Mucosa of stomach (tissue), 1 donor: ENCODE data around the gene ADAMTS20.

ENCODE experiments used
- H3K27me3 ChIP-seq: one replicate; pipeline ENCODE4 v1.7.0; 2013; ENCODE audit warnings: mild to moderate bottlenecking, low read length; ENCODE audit not compliant: control insufficient read depth, insufficient read depth
- H3K36me3 ChIP-seq: one replicate; pipeline ENCODE4 v1.7.0; 2013; ENCODE audit warnings: low read length; ENCODE audit not compliant: control insufficient read depth, insufficient read depth
- H3K4me1 ChIP-seq: one replicate; pipeline ENCODE4 v1.7.0; 2013; ENCODE audit warnings: mild to moderate bottlenecking, low read length; ENCODE audit not compliant: control insufficient read depth, insufficient read depth
- H3K4me3 ChIP-seq: one replicate; pipeline ENCODE4 v1.7.0; 2013; ENCODE audit warnings: low read length
- H3K9ac ChIP-seq: one replicate; pipeline ENCODE4 v1.7.0; 2013; ENCODE audit warnings: mild to moderate bottlenecking, low read length, moderate library complexity
- H3K9me3 ChIP-seq: one replicate; pipeline ENCODE4 v1.7.0; 2013; ENCODE audit warnings: mild to moderate bottlenecking, low read length, moderate library complexity; ENCODE audit not compliant: control insufficient read depth
- donor health status: Pancreatic carcinoma.

ADAMTS20 gene

GRCh38 chr12:43551971-43552559 is at the start of gene ADAMTS20:
Gene ADAMTS20, minus strand, starts transcription at chr12:43552203. Its CDS starts 282 bp downstream, at chr12:43551921.
- H3K4me1 ChIP-seq: no peaks in the 10 kb centered on the region
- no peak within 1 kb of the TSS for H3K9ac ChIP-seq
- H3K9me3 ChIP-seq: no peaks in the 10 kb centered on the region
- peaks cover 24% of the 10 kb centered on the region for H3K27me3 ChIP-seq
- H3K4me3 ChIP-seq: no peak within 1 kb of the TSS
- no peaks in the 10 kb centered on the region for H3K36me3 ChIP-seq

- no peaks in the 10 kb centered on the region for H3K9me3 ChIP-seq
- no peak overlapping the region for H3K9ac ChIP-seq
- no peaks in the 10 kb centered on the region for H3K36me3 ChIP-seq
- H3K4me3 ChIP-seq: no peak overlapping the region
- H3K4me1 ChIP-seq: no peaks in the 10 kb centered on the region
- no peaks in the 10 kb centered on the region for H3K27me3 ChIP-seq
Observed at GRCh38 chr12:43599708-43600107, 47.7 kb upstream of the ADAMTS20 start.

DNA sequence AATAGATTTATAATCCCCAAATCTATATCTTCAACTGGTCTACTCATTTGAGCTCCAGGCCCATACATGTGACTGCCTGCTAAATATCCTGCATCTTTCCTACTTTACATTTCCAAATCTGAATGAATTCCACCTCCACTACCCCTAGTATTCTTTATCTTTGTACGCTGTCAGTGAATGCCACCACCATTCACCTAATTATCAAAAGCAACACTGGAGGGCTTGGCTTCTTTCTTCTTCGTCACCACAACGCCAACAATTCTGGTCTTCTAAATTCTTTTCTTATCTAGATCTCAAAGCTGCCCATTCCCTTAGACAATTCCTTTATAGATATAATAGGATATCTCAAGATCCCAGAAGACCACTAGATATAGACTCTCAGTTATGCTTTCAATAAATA is 47.1 kb upstream of the ADAMTS20 start:
- Histone ChIP-seq H3K27me3 (no peaks in the 10 kb centered on the region), H3K9ac (no peak overlapping the region), H3K4me1 (no peaks in the 10 kb centered on the region), H3K4me3 (no peak overlapping the region), H3K36me3 (no peaks in the 10 kb centered on the region), H3K9me3 (no peaks in the 10 kb centered on the region)

DNA sequence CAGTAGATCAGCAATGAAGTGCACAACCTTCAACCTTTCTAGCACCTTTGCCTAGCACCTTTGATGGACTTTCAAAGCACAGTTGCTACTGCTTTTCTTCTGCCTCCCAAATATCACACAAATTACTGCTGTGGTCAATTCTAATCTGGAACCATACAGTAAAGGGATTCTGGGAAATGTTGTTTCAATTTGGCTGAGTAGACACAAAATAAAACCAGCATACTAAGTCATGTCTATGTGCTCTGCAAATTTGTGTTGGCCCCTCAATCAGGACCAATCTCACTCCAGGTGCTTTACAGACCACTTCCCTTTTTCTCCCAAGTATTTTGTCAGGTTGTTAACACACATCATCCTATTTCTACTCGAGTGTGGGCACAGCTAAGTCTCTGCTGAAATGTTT is 38.3 kb upstream of the ADAMTS20 start:
- Histone ChIP-seq H3K4me3 (no peak overlapping the region), H3K4me1 (no peaks in the 10 kb centered on the region)

DNA sequence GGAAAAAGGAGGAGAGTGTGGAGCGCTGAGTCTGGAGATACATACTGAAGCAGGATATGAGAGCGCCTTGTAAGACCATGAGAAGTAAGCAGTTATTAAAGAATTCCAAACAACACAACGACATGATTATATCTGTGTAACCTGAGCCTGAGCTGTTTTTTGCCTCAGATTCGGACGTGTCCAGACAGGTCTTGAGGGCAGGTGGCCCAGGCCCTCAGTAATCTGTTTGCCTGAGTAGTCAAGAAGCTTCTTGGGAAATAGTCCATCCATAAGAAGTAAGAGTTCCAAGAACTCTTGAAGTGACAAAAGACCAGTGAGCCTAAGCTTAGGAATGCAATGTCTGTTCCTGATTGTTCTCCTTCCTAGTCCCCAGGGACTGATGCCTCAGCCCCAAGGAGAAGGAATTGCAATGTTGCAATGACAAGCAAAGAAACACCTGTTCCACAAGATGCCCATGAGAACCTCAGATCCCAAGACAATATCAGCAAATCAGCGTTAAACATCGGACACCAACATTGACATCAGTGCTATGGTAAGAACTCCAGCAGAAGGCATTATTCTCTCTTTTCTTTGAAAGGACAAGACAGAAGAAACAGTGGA is 34.7 kb upstream of the ADAMTS20 start:
- H3K4me3 ChIP-seq: no peak overlapping the region
- no peaks in the 10 kb centered on the region for H3K27me3 ChIP-seq
- no peak overlapping the region for H3K9ac ChIP-seq
- no peaks in the 10 kb centered on the region for H3K9me3 ChIP-seq
- H3K36me3 ChIP-seq: no peaks in the 10 kb centered on the region
- no peaks in the 10 kb centered on the region for H3K4me1 ChIP-seq

More for the DNA sequence above, 38.3 kb upstream of the ADAMTS20 start:
- H3K9me3 ChIP-seq: no peaks in the 10 kb centered on the region
- H3K36me3 ChIP-seq: no peaks in the 10 kb centered on the region
- H3K27me3 ChIP-seq: no peaks in the 10 kb centered on the region
- H3K9ac ChIP-seq: no peak overlapping the region

- Histone ChIP-seq H3K36me3 (no peaks in the 10 kb centered on the region), H3K4me1 (no peaks in the 10 kb centered on the region), H3K4me3 (no peak overlapping the region), H3K27me3 (no peaks in the 10 kb centered on the region), H3K9ac (no peak overlapping the region), H3K9me3 (no peaks in the 10 kb centered on the region)
Observed at GRCh38 chr12:43585676-43586075, 33.7 kb upstream of the ADAMTS20 start.

DNA sequence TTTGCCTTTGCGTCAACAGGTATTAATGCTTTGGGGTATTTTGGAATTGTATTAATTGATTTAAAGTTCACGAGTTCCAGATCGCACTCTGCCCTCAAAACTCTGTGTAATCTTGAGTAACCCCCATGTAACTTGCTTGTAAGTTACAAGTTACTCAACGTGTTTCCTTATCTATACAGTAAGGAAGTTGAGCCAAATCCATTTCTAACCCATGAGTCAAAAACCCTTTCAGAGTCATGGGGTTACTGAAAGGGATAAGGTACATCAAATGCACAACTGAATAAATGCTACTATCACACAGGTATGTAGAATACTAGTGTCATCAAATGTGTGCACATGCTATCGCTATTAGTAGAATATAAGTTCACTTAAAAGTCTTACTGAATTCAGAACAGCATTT is 28.6 kb upstream of the ADAMTS20 start:
- no peaks in the 10 kb centered on the region for H3K36me3 ChIP-seq
- H3K4me1 ChIP-seq: no peaks in the 10 kb centered on the region
- H3K9ac ChIP-seq: no peak overlapping the region

GRCh38 chr12:43579206-43579605 is 27.2 kb upstream of the ADAMTS20 start:
- no peak overlapping the region for H3K4me3 ChIP-seq
- H3K9ac ChIP-seq: no peak overlapping the region

More for the DNA sequence above, 28.6 kb upstream of the ADAMTS20 start:
- Histone ChIP-seq H3K27me3 (no peaks in the 10 kb centered on the region), H3K4me3 (no peak overlapping the region), H3K9me3 (no peaks in the 10 kb centered on the region)

DNA sequence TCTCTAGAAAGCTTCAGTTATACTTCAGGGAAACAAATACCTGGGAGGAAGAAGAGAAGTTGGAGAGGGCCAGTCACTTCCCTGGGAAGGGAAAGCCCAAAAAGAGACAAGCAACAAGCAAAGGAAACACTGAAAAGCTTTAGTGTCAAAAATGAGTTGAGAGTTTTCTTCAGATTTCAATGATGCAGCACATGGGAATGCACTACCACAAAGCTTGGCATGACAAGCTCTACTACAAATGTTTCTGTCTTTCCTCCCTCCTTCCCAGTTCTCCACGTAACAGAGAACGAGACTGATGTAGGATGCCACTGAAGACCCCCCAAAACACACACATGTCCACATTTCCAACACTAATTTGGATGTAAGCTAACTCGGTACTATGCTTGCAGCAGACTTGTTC is 26.8 kb upstream of the ADAMTS20 start:
- Histone ChIP-seq H3K27me3 (no peaks in the 10 kb centered on the region), H3K4me3 (no peak overlapping the region), H3K36me3 (no peaks in the 10 kb centered on the region), H3K4me1 (no peaks in the 10 kb centered on the region), H3K9me3 (no peaks in the 10 kb centered on the region), H3K9ac (no peak overlapping the region)

More at GRCh38 chr12:43579206-43579605, 27.2 kb upstream of the ADAMTS20 start:
- Histone ChIP-seq H3K36me3 (no peaks in the 10 kb centered on the region), H3K27me3 (no peaks in the 10 kb centered on the region), H3K9me3 (no peaks in the 10 kb centered on the region), H3K4me1 (no peaks in the 10 kb centered on the region)

- H3K36me3 ChIP-seq: no peaks in the 10 kb centered on the region
- H3K9me3 ChIP-seq: no peaks in the 10 kb centered on the region
- H3K27me3 ChIP-seq: no peaks in the 10 kb centered on the region
- H3K4me1 ChIP-seq: no peaks in the 10 kb centered on the region
- no peak overlapping the region for H3K4me3 ChIP-seq
- no peak overlapping the region for H3K9ac ChIP-seq
Observed at GRCh38 chr12:43577381-43577780, 25.4 kb upstream of the ADAMTS20 start.

GRCh38 chr12:43576162-43576561 is 24.2 kb upstream of the ADAMTS20 start:
- no peaks in the 10 kb centered on the region for H3K36me3 ChIP-seq
- no peak overlapping the region for H3K9ac ChIP-seq
- H3K9me3 ChIP-seq: no peaks in the 10 kb centered on the region
- no peaks in the 10 kb centered on the region for H3K27me3 ChIP-seq
- no peaks in the 10 kb centered on the region for H3K4me1 ChIP-seq
- no peak overlapping the region for H3K4me3 ChIP-seq

GRCh38 chr12:43571885-43572284 is 19.9 kb upstream of the ADAMTS20 start:
- Histone ChIP-seq H3K4me3 (no peak overlapping the region), H3K9me3 (no peaks in the 10 kb centered on the region), H3K36me3 (no peaks in the 10 kb centered on the region), H3K9ac (no peak overlapping the region), H3K4me1 (no peaks in the 10 kb centered on the region), H3K27me3 (no peaks in the 10 kb centered on the region)
